NT2/D1 (cell line): ENCODE data around the gene EFS.

Source experiments
- DNase-seq: peaks from one replicate; pipeline ENCODE4 v3.0.0-alpha.2; 2011; ENCODE audit warnings: low read depth, low spot score
- H3K27me3 ChIP-seq: 2 replicates; pipeline ENCODE4 v1.6.0; 2011; ENCODE audit warnings: mild to moderate bottlenecking; ENCODE audit not compliant: insufficient read length, insufficient read depth
- H3K36me3 ChIP-seq: 2 replicates; pipeline ENCODE4 v1.6.1; 2011; ENCODE audit warnings: mild to moderate bottlenecking, low read length, mixed read lengths; ENCODE audit not compliant: insufficient read depth, insufficient read length
- H3K4me1 ChIP-seq: 2 replicates; pipeline ENCODE4 v1.5.1; 2011; ENCODE audit not compliant: insufficient read depth, insufficient read length
- H3K4me3 ChIP-seq: 2 replicates; pipeline ENCODE4 v1.5.1; 2011; ENCODE audit warnings: low read depth; ENCODE audit not compliant: insufficient read length
- H3K9ac ChIP-seq: 2 replicates; pipeline ENCODE4 v1.6.0; 2011; ENCODE audit warnings: low read depth; ENCODE audit not compliant: insufficient read length
- H3K9me3 ChIP-seq: 2 replicates; pipeline ENCODE4 v1.5.1; 2011; ENCODE audit warnings: mild to moderate bottlenecking, low read length; ENCODE audit not compliant: insufficient read depth
- SUZ12 ChIP-seq: IDR thresholded peaks from 2 replicates; pipeline ENCODE4 v1.6.1; 2011; ENCODE audit not compliant: insufficient read length, insufficient read depth; ENCODE audit errors: extremely low read depth
- YY1 ChIP-seq: IDR thresholded peaks from 2 replicates; pipeline ENCODE4 v1.6.1; 2011; ENCODE audit not compliant: insufficient read length, insufficient read depth
- ZNF274 ChIP-seq: IDR thresholded peaks from 2 replicates; pipeline ENCODE4 v1.6.1; 2011; ENCODE audit warnings: mild to moderate bottlenecking, low read depth, low read length

The EFS gene

DNA sequence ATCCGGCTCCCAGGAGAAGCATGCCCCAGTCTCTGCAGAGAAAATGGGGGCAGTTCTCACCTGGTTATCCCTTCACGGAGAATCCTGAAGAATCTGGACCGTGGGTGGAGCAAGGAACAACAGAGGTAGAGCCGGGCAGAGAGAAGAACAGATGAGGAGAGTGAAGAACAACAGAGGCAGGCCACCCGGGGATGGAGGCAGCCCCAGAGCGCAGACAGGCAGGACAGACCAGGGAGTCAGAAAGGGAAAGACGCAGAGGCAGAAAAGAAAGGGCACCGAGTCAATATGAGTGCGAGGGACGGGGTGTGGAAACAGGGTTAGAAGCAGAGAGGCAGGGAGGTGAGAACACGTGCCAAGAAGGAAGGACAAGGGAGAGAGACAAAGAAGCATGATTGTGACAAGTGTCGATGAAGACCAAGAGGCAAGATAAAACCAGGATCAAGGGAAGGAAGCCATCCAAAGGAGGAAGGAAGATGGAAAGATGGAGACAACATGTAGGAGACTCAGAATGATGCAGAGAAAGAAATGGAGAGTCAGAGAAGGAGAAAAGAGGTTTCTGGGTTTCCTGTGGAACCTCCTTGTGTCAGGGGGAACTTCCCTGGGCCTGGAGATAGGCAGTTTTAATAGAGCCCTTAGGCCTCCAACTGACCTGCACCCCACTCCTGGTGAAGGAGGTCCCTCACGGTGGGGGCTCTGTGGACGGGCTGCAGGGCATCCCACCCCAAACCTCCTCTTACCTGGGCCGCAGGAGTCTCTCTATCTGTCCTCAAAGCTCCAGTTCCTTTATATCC is 42.7 kb upstream of the EFS start, which contains the start of gene MYH6:
Gene MYH6 (minus strand): TSS at position 758 of the 791 bp plus-strand sequence. CDS start 1,050 bp downstream, outside the sequence.
- TF ChIP-seq ZNF274 (no peak), YY1 (no peak), SUZ12 (no peak)
- Histone ChIP-seq H3K9me3 (no peaks in the 10 kb centered on the region), H3K4me3 (no peak within 1 kb of the TSS), H3K9ac (no peak within 1 kb of the TSS), H3K36me3 (no peaks in the 10 kb centered on the region), H3K27me3 (peaks cover 6% of the 10 kb centered on the region), H3K4me1 (peaks cover 8% of the 10 kb centered on the region)
- DNase-seq = no peak

DNA sequence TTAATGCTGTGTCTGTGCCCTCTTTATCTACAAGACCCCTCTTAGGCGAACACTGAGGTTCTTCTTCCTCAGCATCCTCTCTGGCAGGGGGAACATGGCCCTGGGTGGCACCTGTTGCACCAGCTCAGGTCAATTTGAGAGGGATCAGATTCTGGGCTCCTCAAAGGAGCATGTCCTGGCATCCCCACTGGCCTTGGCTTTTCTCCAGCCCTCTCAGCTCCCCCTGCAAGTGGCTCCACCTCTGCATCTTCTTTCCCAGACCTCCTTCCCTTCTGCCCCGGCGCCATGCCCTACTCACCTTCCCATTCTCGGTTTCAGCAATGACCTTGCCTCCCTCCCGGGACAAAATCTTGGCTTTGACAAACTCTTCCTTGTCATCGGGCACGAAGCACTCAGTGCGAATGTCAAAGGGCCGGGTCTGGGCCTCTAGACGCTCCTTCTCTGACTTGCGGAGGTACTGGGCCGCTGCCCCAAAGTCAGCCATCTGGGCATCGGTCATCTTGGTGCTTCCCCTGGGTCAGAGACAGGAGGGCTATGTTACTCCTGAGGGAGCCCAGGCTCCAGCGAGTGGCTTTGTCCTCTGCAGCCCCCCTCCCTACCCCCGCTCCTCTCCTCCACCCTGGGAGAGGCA is 41.9 kb upstream of the EFS start:
- Histone ChIP-seq H3K4me3 (no peak overlapping the region), H3K4me1 (peaks cover 8% of the 10 kb centered on the region), H3K9ac (no peak overlapping the region), H3K9me3 (no peaks in the 10 kb centered on the region), H3K27me3 (peaks cover 6% of the 10 kb centered on the region), H3K36me3 (no peaks in the 10 kb centered on the region)
- DNase-seq = no peak
- TF ChIP-seq YY1 (no peak), SUZ12 (no peak), ZNF274 (no peak)

DNA sequence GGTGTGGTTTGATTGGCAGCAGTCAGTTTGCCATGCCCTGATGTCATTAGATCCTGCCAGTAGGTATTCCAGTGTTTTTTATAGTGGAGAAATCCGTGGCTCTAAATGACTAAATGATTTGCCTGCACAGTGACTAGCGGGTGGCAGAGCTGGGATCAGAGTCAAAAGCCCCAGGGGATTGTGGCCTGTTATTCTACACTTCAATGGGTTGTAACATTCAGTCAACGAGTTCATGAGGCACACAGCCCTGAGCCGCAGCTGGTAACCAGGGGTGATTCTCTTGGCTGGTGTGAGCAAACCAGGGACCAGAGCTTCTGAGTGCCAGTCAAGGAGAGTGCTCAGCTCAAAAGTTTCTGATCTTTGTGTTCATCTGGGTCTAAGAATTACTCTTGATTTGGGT is 41.3 kb upstream of the EFS start:
- no peaks in the 10 kb centered on the region for H3K9me3 ChIP-seq
- TF ChIP-seq YY1 (no peak), SUZ12 (no peak), ZNF274 (no peak)
- H3K9ac ChIP-seq = no peak overlapping the region
- H3K27me3 ChIP-seq = peaks cover 6% of the 10 kb centered on the region
- H3K4me1 ChIP-seq = peaks cover 8% of the 10 kb centered on the region
- H3K36me3 ChIP-seq = no peaks in the 10 kb centered on the region
- DNase-seq = no peak
- H3K4me3 ChIP-seq = no peak overlapping the region

DNA sequence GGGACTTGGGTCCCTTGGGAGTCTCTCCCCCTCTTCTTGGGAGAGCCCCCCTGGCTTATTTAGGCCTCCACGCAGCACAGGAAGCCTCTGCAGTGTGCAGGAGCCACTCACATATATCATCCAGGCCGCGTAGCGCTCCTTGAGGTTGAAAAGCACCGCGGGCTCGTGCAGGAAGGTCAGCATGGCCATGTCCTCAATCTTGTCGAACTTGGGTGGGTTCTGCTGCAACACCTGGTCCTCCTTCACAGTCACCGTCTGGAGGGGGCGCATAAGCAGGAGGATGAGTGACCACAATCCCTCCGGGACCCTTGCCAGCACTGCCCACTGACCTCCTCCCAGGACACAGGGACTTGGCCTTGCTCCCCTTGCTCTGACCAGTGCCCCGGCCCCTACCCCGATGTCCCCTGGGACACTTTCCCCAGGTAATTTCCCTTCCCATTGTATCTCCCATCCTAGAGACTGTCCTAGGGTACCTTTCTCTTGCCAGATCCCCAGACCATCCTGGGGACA is 40.6 kb upstream of the EFS start:
- Histone ChIP-seq H3K9ac (no peak overlapping the region), H3K9me3 (no peaks in the 10 kb centered on the region), H3K36me3 (no peaks in the 10 kb centered on the region), H3K4me1 (peaks cover 8% of the 10 kb centered on the region), H3K4me3 (no peak overlapping the region), H3K27me3 (peaks cover 6% of the 10 kb centered on the region)
- no peak for DNase-seq
- TF ChIP-seq SUZ12 = no peak
- no peak for TF ChIP-seq YY1
- no peak for TF ChIP-seq ZNF274

DNA sequence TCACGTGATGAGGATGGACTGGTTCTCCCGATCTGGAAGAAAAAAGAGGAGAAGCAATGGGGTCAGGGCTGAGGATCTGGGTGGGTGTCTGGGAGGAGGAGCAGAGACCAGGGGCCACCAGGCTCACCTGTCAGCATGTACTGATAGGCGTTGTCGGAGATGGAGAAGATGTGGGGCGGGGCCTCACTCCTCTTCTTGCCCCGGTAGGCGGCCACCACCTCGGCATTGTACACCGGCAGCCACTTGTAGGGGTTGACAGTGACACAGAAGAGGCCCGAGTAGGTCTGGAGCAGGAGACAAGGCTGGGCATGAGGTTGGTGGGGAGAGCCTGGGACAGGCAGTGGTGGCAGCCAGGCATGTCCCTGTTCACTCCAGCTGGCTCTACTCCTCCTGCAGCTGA is 40.1 kb upstream of the EFS start:
- peaks cover 6% of the 10 kb centered on the region for H3K4me1 ChIP-seq
- H3K9ac ChIP-seq = no peak overlapping the region
- no peak for DNase-seq
- H3K27me3 ChIP-seq = peaks cover 6% of the 10 kb centered on the region
- H3K4me3 ChIP-seq = no peak overlapping the region
- H3K9me3 ChIP-seq = no peaks in the 10 kb centered on the region
- no peaks in the 10 kb centered on the region for H3K36me3 ChIP-seq
- TF ChIP-seq SUZ12 = no peak
- TF ChIP-seq ZNF274 = no peak
- TF ChIP-seq YY1 = no peak

DNA sequence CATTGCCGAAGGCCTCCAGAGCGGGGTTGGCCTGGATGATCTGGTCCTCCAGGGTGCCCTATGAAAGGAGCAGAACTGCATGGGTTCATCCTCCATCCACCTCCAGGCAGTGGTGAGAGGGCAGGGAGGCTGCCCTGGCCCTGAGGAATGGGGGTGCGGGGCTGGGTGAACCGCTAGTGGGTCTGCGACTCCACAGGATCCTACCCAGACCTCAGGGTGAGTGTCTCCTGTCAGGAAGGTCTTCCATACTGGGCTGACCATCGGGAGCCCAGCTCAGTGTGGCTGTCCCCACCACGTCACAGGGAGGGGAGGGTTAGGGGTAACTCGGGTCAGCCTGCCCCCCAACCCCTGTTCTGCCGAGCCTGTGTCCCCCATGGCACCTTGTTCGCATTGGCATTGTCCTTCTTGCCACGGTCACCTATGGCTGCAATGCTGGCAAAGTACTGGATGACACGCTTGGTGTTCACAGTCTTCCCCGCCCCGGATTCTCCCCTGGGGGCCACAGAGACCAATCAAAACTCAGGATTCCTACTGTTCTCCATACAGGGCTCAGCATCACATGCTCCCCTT is 39.4 kb upstream of the EFS start:
- DNase-seq = no peak
- peaks cover 6% of the 10 kb centered on the region for H3K27me3 ChIP-seq
- TF ChIP-seq ZNF274 (no peak), YY1 (no peak), SUZ12 (no peak)

DNA sequence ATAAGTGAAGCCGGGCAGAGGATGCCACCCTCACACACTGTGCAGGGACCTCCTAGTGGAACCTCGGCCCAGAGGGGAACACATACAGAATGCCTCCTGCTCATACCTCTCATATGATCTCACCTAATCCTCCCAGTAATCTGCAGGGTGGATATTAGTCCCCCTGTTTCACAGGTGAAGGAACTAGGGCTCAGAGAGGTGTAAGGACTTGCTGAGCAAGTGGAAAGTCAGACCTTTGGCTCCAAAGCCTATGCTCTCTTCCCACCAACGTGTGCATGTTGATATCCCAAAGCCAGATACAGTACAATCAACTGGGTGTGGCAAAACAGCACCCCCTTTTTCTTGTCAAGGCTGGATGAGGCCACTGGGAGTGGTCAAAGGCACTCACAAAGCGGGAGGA is 38.9 kb upstream of the EFS start:
- Histone ChIP-seq H3K36me3 (no peaks in the 10 kb centered on the region), H3K4me3 (no peak overlapping the region), H3K4me1 (peaks cover 3% of the 10 kb centered on the region), H3K27me3 (peaks cover 6% of the 10 kb centered on the region), H3K9ac (no peak overlapping the region), H3K9me3 (no peaks in the 10 kb centered on the region)
- no peak for TF ChIP-seq ZNF274
- no peak for TF ChIP-seq YY1
- no peak for TF ChIP-seq SUZ12
- DNase-seq = no peak

More for the DNA sequence above, 39.4 kb upstream of the EFS start:
- Histone ChIP-seq H3K4me3 (no peak overlapping the region), H3K36me3 (no peaks in the 10 kb centered on the region), H3K9ac (no peak overlapping the region), H3K4me1 (peaks cover 6% of the 10 kb centered on the region), H3K9me3 (no peaks in the 10 kb centered on the region)
